ACC112 (cell line): Measurements from ENCODE around the gene RND2.

ENCODE experiments used
- H2AFZ ChIP-seq: fragments of 200-600 bp; sonication (generic); one replicate; pipeline ENCODE4 v1.6.0; 2017; ENCODE audit warnings: antibody characterized with exemption, low read length; ENCODE audit not compliant: unreplicated experiment
- H3K27ac ChIP-seq: fragments of 200-600 bp; sonication (generic); 2 replicates; pipeline ENCODE4 v1.5.1; 2014; ENCODE audit warnings: low read depth, mild to moderate bottlenecking, antibody characterized with exemption, low read length, moderate library complexity
- H3K27me3 ChIP-seq: fragments of 200-600 bp; sonication (generic); 2 replicates; pipeline ENCODE4 v1.6.1; 2014; ENCODE audit warnings: mild to moderate bottlenecking, antibody characterized with exemption, low read length, moderate library complexity, mixed read lengths; ENCODE audit not compliant: insufficient read depth
- H3K36me3 ChIP-seq: fragments of 200-600 bp; sonication (generic); 2 replicates; pipeline ENCODE4 v1.6.1; 2016; ENCODE audit warnings: mild to moderate bottlenecking, antibody characterized with exemption, low read length, moderate library complexity, mixed read lengths; ENCODE audit not compliant: insufficient read depth
- H3K4me1 ChIP-seq: fragments of 200-600 bp; sonication (generic); one replicate; pipeline ENCODE4 v1.6.1; 2016; ENCODE audit warnings: low read length, mixed read lengths; ENCODE audit not compliant: insufficient read depth, unreplicated experiment, control insufficient read depth
- H3K4me3 ChIP-seq: fragments of 200-600 bp; sonication (generic); 2 replicates; pipeline ENCODE4 v1.5.1; 2014; ENCODE audit warnings: mild to moderate bottlenecking, low read depth, low read length
- H3K79me2 ChIP-seq: fragments of 200-600 bp; sonication (generic); one replicate; pipeline ENCODE4 v1.6.0; 2016; ENCODE audit warnings: low read length; ENCODE audit not compliant: control insufficient read depth, unreplicated experiment, insufficient read depth

Gene RND2

GRCh38 chr17:43018932-43019331 lies 6.1 kb upstream of the RND2 start:
- Histone ChIP-seq H3K79me2 (peaks cover 32% of the 10 kb centered on the region), H3K4me1 (peaks cover 37% of the 10 kb centered on the region), H2AFZ (no peak overlapping the region), H3K27ac (peak overlapping the region; percentile 25; the same call in 1 of the 2 replicates), H3K4me3 (peak overlapping the region; percentile 17; the same call in 1 of the 2 replicates), H3K36me3 (peaks cover 17% of the 10 kb centered on the region; the same call in 1 of the 2 replicates), H3K27me3 (no peaks in the 10 kb centered on the region)

- H3K4me1 ChIP-seq = peaks cover 34% of the 10 kb centered on the region
Observed at GRCh38 chr17:43019418-43019817, 5.6 kb upstream of the RND2 start.

GRCh38 chr17:43020030-43020621 lies 4.9 kb upstream of the RND2 start:
- H2AFZ ChIP-seq = no peak overlapping the region
- peak overlapping the region; percentile 85 for H3K27ac ChIP-seq

More at GRCh38 chr17:43019418-43019817, 5.6 kb upstream of the RND2 start:
- Histone ChIP-seq H3K4me3 (peak overlapping the region; percentile 98), H3K27me3 (no peaks in the 10 kb centered on the region), H3K79me2 (peaks cover 32% of the 10 kb centered on the region), H3K27ac (peak overlapping the region; percentile 85; the same call in 1 of the 2 replicates), H2AFZ (no peak overlapping the region), H3K36me3 (peaks cover 17% of the 10 kb centered on the region; the same call in 1 of the 2 replicates)

GRCh38 chr17:43020789-43021740 lies 4.0 kb upstream of the RND2 start:
- peaks cover 23% of the 10 kb centered on the region for H3K4me1 ChIP-seq
- peaks cover 17% of the 10 kb centered on the region; the same call in 1 of the 2 replicates for H3K36me3 ChIP-seq
- peaks cover 32% of the 10 kb centered on the region for H3K79me2 ChIP-seq
- no peaks in the 10 kb centered on the region; the same call in 1 of the 2 replicates for H3K27me3 ChIP-seq
- H2AFZ ChIP-seq = peak overlapping the region; percentile 73
- H3K27ac ChIP-seq = peak overlapping the region; percentile 85
- H3K4me3 ChIP-seq = peak overlapping the region; percentile 98

More at GRCh38 chr17:43020030-43020621, 4.9 kb upstream of the RND2 start:
- Histone ChIP-seq H3K4me3 (peak overlapping the region; percentile 98), H3K79me2 (peaks cover 32% of the 10 kb centered on the region), H3K27me3 (no peaks in the 10 kb centered on the region), H3K4me1 (peaks cover 32% of the 10 kb centered on the region), H3K36me3 (peaks cover 17% of the 10 kb centered on the region; the same call in 1 of the 2 replicates)

GRCh38 chr17:43021741-43022512 lies 3.1 kb upstream of the RND2 start, which contains the start of gene VAT1:
Gene VAT1 (minus strand): TSS chr17:43022385. CDS start chr17:43022322, 63 bp downstream.
- peak within 1 kb of the TSS; percentile 98 for H3K4me3 ChIP-seq
- H3K79me2 ChIP-seq = peaks cover 32% of the 10 kb centered on the region
- peak within 1 kb of the TSS; percentile 85 for H3K27ac ChIP-seq
- H3K36me3 ChIP-seq = peaks cover 17% of the 10 kb centered on the region; the same call in 1 of the 2 replicates
- H3K27me3 ChIP-seq = no peaks in the 10 kb centered on the region; the same call in 1 of the 2 replicates
- peaks cover 18% of the 10 kb centered on the region for H3K4me1 ChIP-seq
- H2AFZ ChIP-seq = peak within 1 kb of the TSS; percentile 73

- Histone ChIP-seq H3K27ac (no peak overlapping the region), H3K27me3 (no peaks in the 10 kb centered on the region; the same call in 1 of the 2 replicates), H3K4me1 (peaks cover 3% of the 10 kb centered on the region), H2AFZ (no peak overlapping the region), H3K79me2 (peaks cover 12% of the 10 kb centered on the region), H3K4me3 (peak overlapping the region; percentile 57; the same call in 1 of the 2 replicates), H3K36me3 (no peaks in the 10 kb centered on the region)
Observed at GRCh38 chr17:43025290-43025657, 243 bp downstream of the RND2 start.

- Histone ChIP-seq H2AFZ (no peak overlapping the region), H3K36me3 (no peaks in the 10 kb centered on the region), H3K27me3 (no peaks in the 10 kb centered on the region; the same call in 1 of the 2 replicates), H3K79me2 (peaks cover 7% of the 10 kb centered on the region), H3K4me1 (no peaks in the 10 kb centered on the region), H3K27ac (no peak overlapping the region), H3K4me3 (no peak overlapping the region)
Observed at GRCh38 chr17:43025766-43026537, 921 bp downstream of the RND2 start.

- Histone ChIP-seq H2AFZ (no peak overlapping the region), H3K36me3 (no peaks in the 10 kb centered on the region), H3K27ac (no peak overlapping the region), H3K4me1 (no peaks in the 10 kb centered on the region), H3K79me2 (peaks cover 3% of the 10 kb centered on the region), H3K27me3 (no peaks in the 10 kb centered on the region; the same call in 1 of the 2 replicates), H3K4me3 (no peak overlapping the region)
Observed at GRCh38 chr17:43026595-43026994, 1.6 kb downstream of the RND2 start.

- no peaks in the 10 kb centered on the region for H3K4me1 ChIP-seq
- no peak overlapping the region for H2AFZ ChIP-seq
- H3K27me3 ChIP-seq = no peaks in the 10 kb centered on the region; the same call in 1 of the 2 replicates
- H3K4me3 ChIP-seq = no peak overlapping the region
- H3K79me2 ChIP-seq = no peaks in the 10 kb centered on the region
- H3K27ac ChIP-seq = no peak overlapping the region
- H3K36me3 ChIP-seq = no peaks in the 10 kb centered on the region
Observed at GRCh38 chr17:43027091-43028032, 2.3 kb downstream of the RND2 start.
